B cell (primary cell): ENCODE results near the gene ARHGAP23.

Experiments
- EZH2 ChIP-seq: IDR thresholded peaks from 2 replicates; pipeline ENCODE4 v1.6.1; 2012; ENCODE audit warnings: borderline replicate concordance, low read depth, mild to moderate bottlenecking, moderate library complexity, low read length; ENCODE audit not compliant: insufficient read depth, poor library complexity, severe bottlenecking
- TF ChIP-seq, protein P1 (sequence below): fragments of 200-600 bp; IDR thresholded peaks from one replicate; pipeline ENCODE4 v1.8.0; 2022; ENCODE audit warnings: antibody characterized with exemption, mild to moderate bottlenecking

DNA sequence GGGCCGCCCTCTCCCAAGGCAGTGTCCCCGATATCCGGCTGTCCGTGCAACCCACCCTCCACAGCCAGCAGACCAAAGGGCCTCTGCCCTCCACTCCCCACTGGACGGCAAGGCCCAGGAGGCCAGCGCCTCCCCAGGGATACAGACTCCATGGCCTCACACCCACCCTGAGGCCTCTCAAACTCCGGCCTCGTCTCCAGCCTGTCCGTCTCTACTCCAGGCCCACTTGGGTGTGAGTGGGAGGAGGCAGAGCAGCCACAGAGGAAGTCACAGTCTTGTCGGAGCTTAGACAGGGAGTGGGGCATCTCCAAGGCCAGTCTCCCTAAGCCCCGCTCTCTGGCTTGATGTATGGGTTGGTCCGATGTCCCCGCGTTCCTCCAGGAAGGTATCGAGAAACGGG is 104.2 kb downstream of the ARHGAP23 start:
- TF ChIP-seq EZH2, result no peak
- TF ChIP-seq, protein P1, sequence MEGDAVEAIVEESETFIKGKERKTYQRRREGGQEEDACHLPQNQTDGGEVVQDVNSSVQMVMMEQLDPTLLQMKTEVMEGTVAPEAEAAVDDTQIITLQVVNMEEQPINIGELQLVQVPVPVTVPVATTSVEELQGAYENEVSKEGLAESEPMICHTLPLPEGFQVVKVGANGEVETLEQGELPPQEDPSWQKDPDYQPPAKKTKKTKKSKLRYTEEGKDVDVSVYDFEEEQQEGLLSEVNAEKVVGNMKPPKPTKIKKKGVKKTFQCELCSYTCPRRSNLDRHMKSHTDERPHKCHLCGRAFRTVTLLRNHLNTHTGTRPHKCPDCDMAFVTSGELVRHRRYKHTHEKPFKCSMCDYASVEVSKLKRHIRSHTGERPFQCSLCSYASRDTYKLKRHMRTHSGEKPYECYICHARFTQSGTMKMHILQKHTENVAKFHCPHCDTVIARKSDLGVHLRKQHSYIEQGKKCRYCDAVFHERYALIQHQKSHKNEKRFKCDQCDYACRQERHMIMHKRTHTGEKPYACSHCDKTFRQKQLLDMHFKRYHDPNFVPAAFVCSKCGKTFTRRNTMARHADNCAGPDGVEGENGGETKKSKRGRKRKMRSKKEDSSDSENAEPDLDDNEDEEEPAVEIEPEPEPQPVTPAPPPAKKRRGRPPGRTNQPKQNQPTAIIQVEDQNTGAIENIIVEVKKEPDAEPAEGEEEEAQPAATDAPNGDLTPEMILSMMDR, result no peak
